RWPE2 (cell line): ENCODE results near the gene BATF3.
"Not testable (repeated sequence)": the region's sequence is repeated elsewhere in the genome, so short reads cannot be mapped to it uniquely, and the experiment has no call there.

Source experiments
- ATAC-seq: fragments of 200-7000 bp; cut with Tn5 transposase; 3 replicates; pipeline ENCODE4 v1.9.1; 2021; ENCODE audit warnings: low read depth
- DNase-seq: peaks from one replicate; pipeline ENCODE4 v3.0.0-alpha.2; 2020; ENCODE audit warnings: low spot score
- H3K27ac ChIP-seq: fragments of 450-650 bp; 2 replicates; pipeline ENCODE4 v1.5.1; 2017; ENCODE audit warnings: mild to moderate bottlenecking; ENCODE audit not compliant: poor library complexity, severe bottlenecking
- H3K27me3 ChIP-seq: fragments of 250-450 bp; sonication (Bioruptor Pico); 2 replicates; pipeline ENCODE4 v1.5.1; 2021; ENCODE audit warnings: mild to moderate bottlenecking, moderate library complexity; ENCODE audit not compliant: insufficient read depth, poor library complexity, severe bottlenecking
- H3K36me3 ChIP-seq: fragments of 250-450 bp; sonication (Bioruptor Pico); 2 replicates; pipeline ENCODE4 v1.5.1; 2020; ENCODE audit warnings: low read depth, mild to moderate bottlenecking, moderate library complexity
- H3K4me1 ChIP-seq: fragments of 250-450 bp; sonication (Bioruptor Pico); 2 replicates; pipeline ENCODE4 v1.5.1; 2021; ENCODE audit warnings: mild to moderate bottlenecking, moderate library complexity; ENCODE audit not compliant: insufficient read depth, poor library complexity, severe bottlenecking
- H3K4me3 ChIP-seq: fragments of 250-450 bp; sonication (Bioruptor Pico); 2 replicates; pipeline ENCODE4 v1.5.1; 2021; ENCODE audit warnings: mild to moderate bottlenecking, moderate library complexity; ENCODE audit not compliant: severe bottlenecking
- H3K9me3 ChIP-seq: fragments of 250-450 bp; sonication (Bioruptor Pico); 2 replicates; pipeline ENCODE4 v1.5.1; 2021; ENCODE audit warnings: mild to moderate bottlenecking, moderate library complexity; ENCODE audit not compliant: severe bottlenecking
- TF ChIP-seq, protein P1 (sequence below): fragments of 450-650 bp; IDR thresholded peaks from one replicate; pipeline ENCODE4 v1.5.1; 2017; ENCODE audit warnings: mild to moderate bottlenecking, moderate library complexity; ENCODE audit not compliant: poor library complexity, severe bottlenecking

BATF3 gene

DNA sequence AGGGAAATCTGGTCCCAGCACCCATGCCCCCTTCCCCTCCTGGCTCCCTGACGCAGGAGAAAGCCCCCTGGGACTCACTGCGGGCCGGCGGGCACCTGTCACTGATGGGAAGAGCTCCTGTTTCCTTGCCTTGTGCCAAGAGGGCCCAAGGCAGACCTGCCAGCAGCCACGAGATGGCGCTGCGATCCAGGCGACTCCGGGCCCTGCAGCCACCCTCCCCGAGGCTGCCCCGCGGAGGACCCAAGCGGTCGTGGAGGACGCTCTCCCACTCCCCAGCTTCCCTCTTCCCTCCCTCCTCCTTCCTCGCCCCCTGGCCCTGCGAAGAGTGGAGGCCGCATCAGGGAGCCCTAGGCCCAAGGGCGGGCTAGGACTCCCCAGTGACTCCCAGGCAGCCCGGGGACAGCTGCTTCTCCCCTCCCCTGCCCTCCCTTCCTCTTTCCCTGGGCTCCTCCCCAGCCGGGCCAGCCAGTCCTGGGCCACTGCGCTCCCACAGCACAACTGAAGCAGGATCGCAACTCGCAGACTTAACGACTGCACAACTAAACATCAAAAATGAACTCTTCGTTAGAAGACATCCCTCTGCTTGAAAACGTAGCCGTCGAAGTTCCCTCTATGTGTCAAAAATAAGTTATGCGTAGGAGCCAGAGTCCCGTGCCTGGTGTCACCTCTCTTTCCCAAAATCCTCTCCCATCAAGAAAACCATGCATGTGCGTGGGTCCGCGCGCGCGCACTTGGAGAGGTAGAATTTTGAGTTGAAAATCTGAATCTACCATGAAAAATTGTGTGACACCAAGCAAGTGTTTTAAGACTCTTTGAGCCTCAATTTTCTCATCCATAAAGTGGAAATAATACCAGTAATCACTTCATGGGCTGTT is 34.2 kb downstream of the BATF3 start:
- no peaks in the 10 kb centered on the region for H3K4me1 ChIP-seq
- ATAC-seq (peak; percentile 81), DNase-seq (no peak)
- no peaks in the 10 kb centered on the region for H3K9me3 ChIP-seq
- H3K27ac ChIP-seq, result no peak overlapping the region
- peak overlapping the region; percentile 32 for H3K4me3 ChIP-seq
- H3K36me3 ChIP-seq, result no peaks in the 10 kb centered on the region
- TF ChIP-seq, protein P1, sequence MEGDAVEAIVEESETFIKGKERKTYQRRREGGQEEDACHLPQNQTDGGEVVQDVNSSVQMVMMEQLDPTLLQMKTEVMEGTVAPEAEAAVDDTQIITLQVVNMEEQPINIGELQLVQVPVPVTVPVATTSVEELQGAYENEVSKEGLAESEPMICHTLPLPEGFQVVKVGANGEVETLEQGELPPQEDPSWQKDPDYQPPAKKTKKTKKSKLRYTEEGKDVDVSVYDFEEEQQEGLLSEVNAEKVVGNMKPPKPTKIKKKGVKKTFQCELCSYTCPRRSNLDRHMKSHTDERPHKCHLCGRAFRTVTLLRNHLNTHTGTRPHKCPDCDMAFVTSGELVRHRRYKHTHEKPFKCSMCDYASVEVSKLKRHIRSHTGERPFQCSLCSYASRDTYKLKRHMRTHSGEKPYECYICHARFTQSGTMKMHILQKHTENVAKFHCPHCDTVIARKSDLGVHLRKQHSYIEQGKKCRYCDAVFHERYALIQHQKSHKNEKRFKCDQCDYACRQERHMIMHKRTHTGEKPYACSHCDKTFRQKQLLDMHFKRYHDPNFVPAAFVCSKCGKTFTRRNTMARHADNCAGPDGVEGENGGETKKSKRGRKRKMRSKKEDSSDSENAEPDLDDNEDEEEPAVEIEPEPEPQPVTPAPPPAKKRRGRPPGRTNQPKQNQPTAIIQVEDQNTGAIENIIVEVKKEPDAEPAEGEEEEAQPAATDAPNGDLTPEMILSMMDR, result peak; percentile 61
- no peaks in the 10 kb centered on the region for H3K27me3 ChIP-seq

DNA sequence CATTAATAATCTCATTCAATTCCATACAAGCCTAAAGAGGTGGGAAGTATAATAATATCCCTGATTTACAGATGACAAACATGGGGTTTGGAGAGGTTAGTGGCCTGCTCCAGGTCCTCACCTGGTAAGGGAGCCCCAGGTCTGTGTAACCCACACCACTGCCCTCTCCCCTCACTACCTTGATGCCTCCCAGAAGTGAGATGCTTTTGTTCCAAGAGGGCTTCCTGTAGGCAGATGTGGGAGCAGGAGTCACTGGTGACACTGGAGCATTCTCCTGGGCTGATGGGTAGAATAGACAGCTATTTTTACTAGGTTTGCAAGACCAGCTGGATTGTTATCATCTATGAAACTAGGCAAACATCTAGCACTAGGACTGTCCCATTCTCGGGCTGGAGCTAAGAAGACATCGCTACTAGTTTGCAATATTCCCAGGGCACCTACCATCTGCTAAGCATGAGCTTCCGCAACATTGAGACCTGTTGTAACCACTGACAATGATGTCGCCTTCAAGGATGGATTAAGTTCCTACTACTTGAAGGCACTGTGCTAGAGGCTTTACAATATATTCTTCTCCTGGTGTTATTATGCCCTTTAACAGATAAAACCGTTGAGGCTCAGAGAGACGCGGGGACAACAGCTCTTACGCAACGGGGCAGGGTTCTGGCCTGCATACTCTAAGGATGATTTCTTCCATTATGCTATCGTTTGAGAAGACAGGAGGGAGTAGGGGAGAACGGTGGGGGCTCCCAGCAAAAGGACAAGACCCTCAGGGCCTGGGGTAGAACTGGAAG is 35.0 kb downstream of the BATF3 start:
- no peak overlapping the region for H3K27ac ChIP-seq
- no peaks in the 10 kb centered on the region for H3K36me3 ChIP-seq
- H3K27me3 ChIP-seq, result no peaks in the 10 kb centered on the region
- no peaks in the 10 kb centered on the region for H3K9me3 ChIP-seq
- no peaks in the 10 kb centered on the region for H3K4me1 ChIP-seq
- no peak overlapping the region for H3K4me3 ChIP-seq
- no peak for DNase-seq
- TF ChIP-seq, protein P1, result no peak
- ATAC-seq, result no peak

DNA sequence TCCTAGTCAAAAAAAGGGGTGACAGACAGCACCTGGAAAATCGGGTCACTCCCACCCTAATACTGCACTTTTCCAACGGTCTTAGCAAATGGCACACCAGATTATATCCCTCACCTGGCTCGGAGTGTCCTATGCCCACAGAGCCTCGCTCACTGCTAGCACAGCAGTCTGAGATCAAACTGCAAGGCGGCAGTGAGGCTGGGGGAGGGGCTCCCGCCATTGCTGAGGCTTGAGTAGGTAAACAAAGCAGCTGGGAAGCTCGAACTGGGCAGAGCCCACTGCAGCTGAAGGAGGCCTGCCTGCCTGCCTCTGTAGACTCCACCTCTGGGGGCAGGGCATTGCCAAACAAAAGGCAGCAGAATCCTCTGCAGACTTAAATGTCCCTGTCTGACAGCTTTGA is 41.4 kb downstream of the BATF3 start:
- ATAC-seq, H3K4me1 ChIP-seq, H3K27ac ChIP-seq, H3K36me3 ChIP-seq, DNase-seq, H3K27me3 ChIP-seq, H3K4me3 ChIP-seq, H3K9me3 ChIP-seq: not testable (repeated sequence)

DNA sequence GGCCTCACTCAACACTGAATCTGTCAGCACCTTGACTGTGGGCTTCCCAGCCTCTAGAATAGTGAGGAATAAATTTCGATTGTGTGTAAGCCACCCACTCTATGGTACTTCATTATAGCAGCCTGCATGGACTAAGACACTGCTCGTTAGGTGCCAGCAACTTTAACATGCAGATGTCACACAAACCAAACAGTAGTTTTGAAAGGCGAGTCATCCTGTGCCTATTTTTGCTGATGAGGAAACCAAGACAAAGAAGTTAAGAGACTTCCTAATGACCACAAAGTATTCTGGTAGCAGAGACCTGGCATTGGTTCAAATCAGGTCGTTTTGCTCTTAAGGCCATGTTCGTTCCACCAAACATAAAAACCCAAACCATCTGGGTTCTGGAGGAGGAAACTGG is 42.9 kb downstream of the BATF3 start:
- Histone ChIP-seq H3K9me3 (no peaks in the 10 kb centered on the region), H3K27ac (no peak overlapping the region), H3K36me3 (no peaks in the 10 kb centered on the region), H3K4me1 (no peaks in the 10 kb centered on the region), H3K4me3 (no peak overlapping the region), H3K27me3 (no peaks in the 10 kb centered on the region)
- TF ChIP-seq, protein P1, result no peak
- no peak for DNase-seq
- no peak for ATAC-seq

DNA sequence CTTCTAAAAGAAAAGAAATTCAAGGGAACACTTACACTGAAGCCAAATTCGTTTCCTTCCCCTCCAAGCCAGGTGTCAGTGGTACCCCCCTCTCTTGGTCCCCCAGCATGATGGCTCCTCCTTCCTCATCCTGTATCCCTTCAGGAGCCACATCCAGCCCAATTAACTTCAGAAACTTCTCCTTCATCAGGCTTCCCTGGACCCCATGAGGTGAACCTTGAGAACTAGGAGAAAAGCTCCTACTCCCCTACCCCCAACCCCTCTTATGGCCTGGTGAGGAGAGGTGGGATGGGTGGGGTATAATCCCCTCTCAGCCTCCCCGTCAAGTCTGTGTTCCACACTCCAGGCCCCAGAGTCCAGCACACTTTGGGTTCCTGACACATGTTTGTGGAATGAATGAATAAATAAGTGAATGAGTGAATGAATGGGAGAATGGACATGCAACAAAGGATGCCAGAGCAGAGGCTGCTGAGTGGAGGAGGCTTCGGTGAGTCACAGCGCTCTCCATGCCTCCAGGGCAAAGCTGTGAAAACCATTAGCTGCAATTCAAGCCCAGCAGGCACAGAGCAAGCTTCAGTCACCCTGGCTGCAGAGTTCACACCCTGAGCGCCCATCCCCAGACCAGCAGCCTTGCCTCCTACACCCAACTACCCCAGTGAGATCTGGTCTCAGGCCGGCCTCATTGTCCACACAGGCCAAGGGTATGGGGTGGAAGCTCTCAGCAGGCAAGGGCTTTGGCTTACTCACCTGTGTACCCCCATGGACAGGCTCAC is 43.8 kb downstream of the BATF3 start:
- DNase-seq, result no peak
- Histone ChIP-seq H3K4me1 (no peaks in the 10 kb centered on the region), H3K27ac (no peak overlapping the region), H3K27me3 (no peaks in the 10 kb centered on the region), H3K4me3 (no peak overlapping the region), H3K36me3 (no peaks in the 10 kb centered on the region), H3K9me3 (no peaks in the 10 kb centered on the region)
- TF ChIP-seq, protein P1, result no peak
- ATAC-seq, result peak; percentile 83
